PC-9 (cell line): ENCODE results near the gene PSMA7.

Experiments
- EZH2 ChIP-seq: fragments of 200-600 bp; sonication (generic); IDR thresholded peaks from 2 replicates; pipeline ENCODE4 v1.8.0; 2017; ENCODE audit warnings: antibody characterized with exemption, low read depth
- TF ChIP-seq, protein P1 (sequence below): fragments of 200-600 bp; sonication (generic); conservative IDR thresholded peaks from 2 replicates; pipeline ENCODE4 v1.6.1; 2017; ENCODE audit warnings: mixed run types, antibody characterized with exemption, mild to moderate bottlenecking, moderate library complexity

DNA sequence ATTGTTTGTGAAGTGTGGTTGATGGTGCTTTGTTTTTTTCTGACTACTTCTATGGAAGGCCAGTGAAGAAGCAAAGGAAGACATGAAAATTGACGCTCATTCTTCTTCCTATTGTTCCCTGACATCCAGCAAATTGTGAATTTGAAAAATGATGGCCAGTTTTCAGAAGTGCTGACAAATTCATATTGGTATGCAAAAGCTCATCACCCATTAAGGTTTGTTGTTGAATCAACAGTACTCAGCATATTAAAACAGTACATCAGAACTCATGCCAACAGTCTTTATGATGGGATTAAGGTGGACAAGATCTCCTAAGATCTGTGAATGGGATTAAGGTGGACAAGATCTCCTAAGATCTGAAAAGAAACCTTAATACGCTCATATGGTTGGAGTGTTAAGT is 38.6 kb upstream of the PSMA7 start:
- TF ChIP-seq, protein P1, sequence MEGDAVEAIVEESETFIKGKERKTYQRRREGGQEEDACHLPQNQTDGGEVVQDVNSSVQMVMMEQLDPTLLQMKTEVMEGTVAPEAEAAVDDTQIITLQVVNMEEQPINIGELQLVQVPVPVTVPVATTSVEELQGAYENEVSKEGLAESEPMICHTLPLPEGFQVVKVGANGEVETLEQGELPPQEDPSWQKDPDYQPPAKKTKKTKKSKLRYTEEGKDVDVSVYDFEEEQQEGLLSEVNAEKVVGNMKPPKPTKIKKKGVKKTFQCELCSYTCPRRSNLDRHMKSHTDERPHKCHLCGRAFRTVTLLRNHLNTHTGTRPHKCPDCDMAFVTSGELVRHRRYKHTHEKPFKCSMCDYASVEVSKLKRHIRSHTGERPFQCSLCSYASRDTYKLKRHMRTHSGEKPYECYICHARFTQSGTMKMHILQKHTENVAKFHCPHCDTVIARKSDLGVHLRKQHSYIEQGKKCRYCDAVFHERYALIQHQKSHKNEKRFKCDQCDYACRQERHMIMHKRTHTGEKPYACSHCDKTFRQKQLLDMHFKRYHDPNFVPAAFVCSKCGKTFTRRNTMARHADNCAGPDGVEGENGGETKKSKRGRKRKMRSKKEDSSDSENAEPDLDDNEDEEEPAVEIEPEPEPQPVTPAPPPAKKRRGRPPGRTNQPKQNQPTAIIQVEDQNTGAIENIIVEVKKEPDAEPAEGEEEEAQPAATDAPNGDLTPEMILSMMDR = no peak
- no peak for TF ChIP-seq EZH2
